Jurkat, Clone E6-1 (cell line): ENCODE measurements around the gene RNF5. TPM values are rescaled to one million over a fixed set of nuclear protein-coding genes. Genes with fewer than 3 reads are reported as not detected.
"Not testable (repeated sequence)": the region's sequence is repeated elsewhere in the genome, so short reads cannot be mapped to it uniquely, and the experiment has no call there.

Experiments used
- DNase-seq: peaks from one replicate; pipeline ENCODE4 v3.0.0-alpha.2; 2011; ENCODE audit warnings: low read depth, low spot score
- H3K4me3 ChIP-seq: 2 replicates; pipeline ENCODE4 v1.5.1; 2011; ENCODE audit warnings: mild to moderate bottlenecking, low read length, control low read depth, moderate library complexity
- polyA plus RNA-seq: library from polyadenylated mRNA; unstranded; fragments of >200 nt; gene quantifications from one replicate; pipeline ENCODE4 v1.2.1, GENCODE V29; 2012; ENCODE audit warnings: missing spikeins; ENCODE audit not compliant: insufficient read length, insufficient read depth

RNF5 gene
- polyA plus RNA-seq = 112 TPM

- H3K4me3 ChIP-seq = peak within 1 kb of the TSS; percentile 96
- peak; percentile 100 for DNase-seq
These were observed at the start of gene RNF5 for GRCh38 chr6:32177788-32178546. RNF5 (plus strand) TSS chr6:32178405; CDS start chr6:32178512, 107 bp downstream.

- H3K4me3 ChIP-seq = peak overlapping the region; percentile 84
- no peak for DNase-seq
These were observed 49.4 kb upstream of the RNF5 start for GRCh38 chr6:32128751-32129296.

GRCh38 chr6:32129297-32130088 is 48.7 kb upstream of the RNF5 start:
- H3K4me3 ChIP-seq = peak overlapping the region; percentile 84
- no peak for DNase-seq

- H3K4me3 ChIP-seq = no peak overlapping the region
- no peak for DNase-seq
These were observed 46.7 kb upstream of the RNF5 start for GRCh38 chr6:32131439-32131948.

- H3K4me3 ChIP-seq = no peak overlapping the region
- no peak for DNase-seq
These were observed 46.1 kb upstream of the RNF5 start for GRCh38 chr6:32132110-32132509.

GRCh38 chr6:32133786-32134185 is 44.4 kb upstream of the RNF5 start:
- H3K4me3 ChIP-seq = no peak overlapping the region
- DNase-seq = no peak

GRCh38 chr6:32137454-32137853 is 40.8 kb upstream of the RNF5 start:
- H3K4me3 ChIP-seq = no peak overlapping the region
- no peak for DNase-seq

- no peak for DNase-seq
- no peak overlapping the region for H3K4me3 ChIP-seq
These were observed 38.6 kb upstream of the RNF5 start for GRCh38 chr6:32139590-32139989.

GRCh38 chr6:32140420-32141046 is 37.7 kb upstream of the RNF5 start:
- H3K4me3 ChIP-seq = no peak overlapping the region
- no peak for DNase-seq

- not testable (repeated sequence) for H3K4me3 ChIP-seq, DNase-seq
These were observed 34.0 kb upstream of the RNF5 start for GRCh38 chr6:32144238-32144637.

- no peak for DNase-seq
- no peak overlapping the region for H3K4me3 ChIP-seq
These were observed 31.9 kb upstream of the RNF5 start for GRCh38 chr6:32146287-32146686.

GRCh38 chr6:32146687-32147086 is 31.5 kb upstream of the RNF5 start:
- no peak for DNase-seq
- H3K4me3 ChIP-seq = no peak overlapping the region

GRCh38 chr6:32147401-32148132 is 30.6 kb upstream of the RNF5 start:
- H3K4me3 ChIP-seq = no peak overlapping the region

GRCh38 chr6:32148289-32149091 is 29.7 kb upstream of the RNF5 start:
- H3K4me3 ChIP-seq = no peak overlapping the region
- no peak for DNase-seq

More at GRCh38 chr6:32147401-32148132, 30.6 kb upstream of the RNF5 start:
- no peak for DNase-seq

- no peak for DNase-seq
- no peak overlapping the region for H3K4me3 ChIP-seq
These were observed 29.0 kb upstream of the RNF5 start for GRCh38 chr6:32149092-32149755.

GRCh38 chr6:32149932-32150870 is 28.0 kb upstream of the RNF5 start:
- no peak overlapping the region for H3K4me3 ChIP-seq
- no peak for DNase-seq
